NCI-H2081 (cell line): ENCODE data around the gene PPP1R37.

Experiments
- DNase-seq, 2 experiments: peaks; one replicate each; lab custom pipeline; 2025; lab: John Stamatoyannopoulos, UW

The PPP1R37 gene

GRCh38 chr19:45195764-45196163 lies 102.8 kb downstream of the PPP1R37 start:
- DNase-seq = no peak
